ENCODE measurements around the gene PLTP. TPM values are rescaled to one million over a fixed set of nuclear protein-coding genes. Genes with fewer than 3 reads are reported as not detected.
A peak's percentile ranks its signal among the peaks of the same experiment; 100 is the strongest.

PLTP gene
- total and polyA plus RNA-seq, 11 donors, result 19.8 to 367 (median 50.5) TPM

DNA sequence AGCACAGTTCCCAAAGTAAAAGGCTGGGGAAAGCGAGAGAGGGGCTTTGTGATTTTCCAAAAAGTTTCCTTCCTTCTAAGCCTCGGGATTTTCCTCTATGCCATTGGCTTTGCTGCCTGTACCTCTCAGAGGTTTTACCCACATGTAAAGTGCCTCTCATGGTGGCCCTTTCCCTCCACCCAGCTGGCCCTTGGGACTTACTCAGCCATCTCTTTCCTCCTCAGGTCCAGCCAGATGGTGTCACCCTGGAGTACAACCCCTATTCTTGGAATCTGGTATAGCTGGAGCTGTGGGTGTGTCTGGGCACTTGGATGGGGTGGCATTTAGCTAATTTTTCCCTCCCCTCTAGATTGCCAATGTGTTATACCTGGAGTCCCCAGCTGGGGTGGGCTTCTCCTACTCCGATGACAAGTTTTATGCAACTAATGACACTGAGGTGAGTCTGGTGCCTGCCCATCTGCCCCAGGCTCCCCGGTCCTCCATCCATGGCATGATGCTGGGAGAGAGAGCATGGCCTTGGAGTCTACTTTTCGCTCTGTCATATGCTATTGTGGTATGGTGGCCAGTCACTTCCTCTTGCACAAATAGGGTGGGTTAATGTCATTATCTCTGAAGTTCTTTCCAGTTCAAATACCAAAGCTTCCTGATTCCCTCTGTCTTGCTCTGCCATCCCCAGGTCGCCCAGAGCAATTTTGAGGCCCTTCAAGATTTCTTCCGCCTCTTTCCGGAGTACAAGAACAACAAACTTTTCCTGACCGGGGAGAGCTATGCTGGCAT lies 19.7 kb downstream of the PLTP start:
- peaks cover 0 to 63% (median 54%) of the 10 kb centered on the region in 9 donors for H3K36me3 ChIP-seq
- peaks cover 3 to 37% (median 23%) of the 10 kb centered on the region in 12 donors for H3K4me1 ChIP-seq
- no peak for TF ChIP-seq POLR2A (IDR thresholded peaks at IDR 0.05)
- TF ChIP-seq, protein P1, sequence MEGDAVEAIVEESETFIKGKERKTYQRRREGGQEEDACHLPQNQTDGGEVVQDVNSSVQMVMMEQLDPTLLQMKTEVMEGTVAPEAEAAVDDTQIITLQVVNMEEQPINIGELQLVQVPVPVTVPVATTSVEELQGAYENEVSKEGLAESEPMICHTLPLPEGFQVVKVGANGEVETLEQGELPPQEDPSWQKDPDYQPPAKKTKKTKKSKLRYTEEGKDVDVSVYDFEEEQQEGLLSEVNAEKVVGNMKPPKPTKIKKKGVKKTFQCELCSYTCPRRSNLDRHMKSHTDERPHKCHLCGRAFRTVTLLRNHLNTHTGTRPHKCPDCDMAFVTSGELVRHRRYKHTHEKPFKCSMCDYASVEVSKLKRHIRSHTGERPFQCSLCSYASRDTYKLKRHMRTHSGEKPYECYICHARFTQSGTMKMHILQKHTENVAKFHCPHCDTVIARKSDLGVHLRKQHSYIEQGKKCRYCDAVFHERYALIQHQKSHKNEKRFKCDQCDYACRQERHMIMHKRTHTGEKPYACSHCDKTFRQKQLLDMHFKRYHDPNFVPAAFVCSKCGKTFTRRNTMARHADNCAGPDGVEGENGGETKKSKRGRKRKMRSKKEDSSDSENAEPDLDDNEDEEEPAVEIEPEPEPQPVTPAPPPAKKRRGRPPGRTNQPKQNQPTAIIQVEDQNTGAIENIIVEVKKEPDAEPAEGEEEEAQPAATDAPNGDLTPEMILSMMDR (IDR thresholded peaks at IDR 0.05), result no peak
- WGBS, 4 donors, result 77 to 88% (median 84%) methylated on average over 9 of the region's 9 CpGs
- DNase-seq (no peak), ATAC-seq (peak in 1 of 4 donors; percentile 2)
- no peaks in the 10 kb centered on the region for H3K9me3 ChIP-seq
- H3K27me3 ChIP-seq, result no peaks in the 10 kb centered on the region
- peak overlapping the region; percentile 53 to 98 (median 80) for H3K4me3 ChIP-seq
- H3K27ac ChIP-seq, result peak overlapping the region in 6 of 12 donors; percentile 83 to 95 (median 90)
- intact Hi-C loops (cut with DNase I), result loop anchor here in 5 of 10 donors (5.0 to 10.0 kb wide), 5 partner anchors 40 to 80 kb away; partner anchors contain the start of genes PCIF1 (in 1 of the 5) and ZNF335 (in 1 of the 5)

DNA sequence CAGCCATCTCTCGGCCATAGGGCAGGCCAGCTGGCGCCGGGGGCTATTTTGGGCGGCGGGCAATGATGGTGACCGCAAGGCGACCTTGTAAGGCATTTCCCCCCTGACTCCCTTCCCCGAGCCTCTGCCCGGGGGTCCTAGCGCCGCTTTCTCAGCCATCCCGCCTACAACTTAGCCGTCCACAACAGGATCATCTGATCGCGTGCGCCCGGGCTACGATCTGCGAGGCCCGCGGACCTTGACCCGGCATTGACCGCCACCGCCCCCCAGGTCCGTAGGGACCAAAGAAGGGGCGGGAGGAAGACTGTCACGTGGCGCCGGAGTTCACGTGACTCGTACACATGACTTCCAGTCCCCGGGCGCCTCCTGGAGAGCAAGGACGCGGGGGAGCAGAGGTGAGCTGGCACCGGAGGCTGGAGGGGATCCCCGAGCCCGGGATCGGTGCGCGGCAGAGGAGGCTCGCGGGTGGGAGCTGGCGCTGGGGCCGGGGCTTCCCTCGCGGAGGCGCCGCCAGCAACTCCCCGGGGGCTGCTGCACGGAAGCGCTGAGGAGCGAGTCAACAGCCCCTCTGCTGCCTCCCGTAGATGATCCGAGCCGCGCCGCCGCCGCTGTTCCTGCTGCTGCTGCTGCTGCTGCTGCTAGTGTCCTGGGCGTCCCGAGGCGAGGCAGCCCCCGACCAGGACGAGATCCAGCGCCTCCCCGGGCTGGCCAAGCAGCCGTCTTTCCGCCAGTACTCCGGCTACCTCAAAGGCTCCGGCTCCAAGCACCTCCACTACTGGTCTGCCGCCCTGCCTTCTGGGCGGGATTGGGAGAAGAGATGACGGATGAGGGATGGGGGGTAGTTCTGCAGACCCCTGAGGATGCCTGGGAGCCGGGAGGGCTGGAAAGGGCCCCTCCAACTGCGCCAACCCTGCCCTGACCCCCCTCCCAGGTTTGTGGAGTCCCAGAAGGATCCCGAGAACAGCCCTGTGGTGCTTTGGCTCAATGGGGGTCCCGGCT lies 20.7 kb downstream of the PLTP start, which contains the start of the genes CTSA and NEURL2:
Gene CTSA, plus strand, starts transcription at position 351 of the 999 bp plus-strand sequence. Its CDS starts 234 bp downstream, at position 585.
Gene NEURL2, minus strand, starts transcription at position 224 of the 999 bp plus-strand sequence. Its CDS starts 217 bp downstream, at position 7.
- H3K27me3 ChIP-seq, result no peaks in the 10 kb centered on the region
- peak; percentile 77 to 91 (median 86) for ATAC-seq
- intact Hi-C loops (cut with DNase I), result loop anchor here in 9 of 10 donors (1.0 to 10.0 kb wide), 11 partner anchors 41 to 81 kb away; partner anchors contain the start of genes PCIF1 (in 5 of the 9) and ZNF335 (in 1 of the 9)
- H3K27ac ChIP-seq, result peak within 1 kb of the TSS; percentile 74 to 97 (median 90)
- 1 to 3% (median 1%) methylated on average over 23 to 78 of the region's 78 CpGs for WGBS, 4 donors
- peak; percentile 93 to 97 (median 95) for DNase-seq
- H3K9me3 ChIP-seq, result no peaks in the 10 kb centered on the region
- TF ChIP-seq POLR2A (IDR thresholded peaks at IDR 0.05), result peak in 1 of 2 donors; percentile 68
- TF ChIP-seq, protein P1 (IDR thresholded peaks at IDR 0.05), result peak in 2 of 12 donors; percentile 3 to 7
- H3K4me1 ChIP-seq, result peaks cover 3 to 37% (median 23%) of the 10 kb centered on the region in 12 donors
- peak within 1 kb of the TSS; percentile 53 to 98 (median 80) for H3K4me3 ChIP-seq
- peaks cover 0 to 62% (median 54%) of the 10 kb centered on the region in 9 donors for H3K36me3 ChIP-seq

DNA sequence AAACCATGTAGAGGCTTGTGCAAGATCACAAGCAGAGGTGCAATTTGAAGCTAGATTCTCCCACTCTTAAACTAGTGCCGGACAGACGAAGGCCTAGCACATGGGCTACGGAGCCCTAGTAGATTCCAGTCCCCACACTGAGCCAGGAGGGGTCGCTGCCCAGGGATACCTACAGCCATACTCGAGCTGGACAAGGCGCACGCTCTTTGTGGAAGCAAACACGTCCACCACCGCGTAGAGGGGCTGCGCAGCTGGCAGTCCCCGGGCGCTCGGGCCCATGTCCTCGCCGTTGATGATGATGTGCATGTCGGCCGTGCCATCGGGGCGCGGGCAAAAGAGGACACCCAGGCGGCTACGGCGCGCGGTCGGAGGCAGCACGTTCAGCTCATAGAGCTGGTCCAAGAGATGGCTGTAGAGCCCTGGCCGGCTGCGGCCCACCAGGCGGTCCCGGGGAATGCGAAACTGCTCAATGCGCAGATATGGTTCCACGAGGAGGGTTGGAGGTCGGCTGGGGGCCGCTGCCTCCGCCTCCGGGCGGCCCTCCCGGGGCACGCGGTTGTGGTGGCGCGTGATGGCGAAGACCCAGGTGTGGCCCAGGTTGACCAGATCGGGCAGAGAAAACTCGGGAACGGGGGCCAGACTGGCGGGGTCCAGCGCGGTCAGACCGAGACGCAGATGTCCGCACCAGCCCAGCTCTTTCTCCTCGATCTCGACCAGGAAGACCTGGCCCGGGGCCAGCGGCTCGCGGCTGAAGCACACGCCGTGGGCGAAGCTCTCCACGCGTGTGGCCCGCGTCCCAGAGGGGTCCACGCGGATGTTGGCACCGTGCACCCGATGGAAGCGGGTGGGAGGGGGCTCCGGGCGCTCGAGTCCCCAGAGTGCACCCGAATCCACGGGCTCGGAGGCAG lies 21.6 kb downstream of the PLTP start:
- Histone ChIP-seq H3K36me3 (peaks cover 0 to 62% (median 49%) of the 10 kb centered on the region in 9 donors), H3K27me3 (no peaks in the 10 kb centered on the region), H3K27ac (peak overlapping the region; percentile 74 to 97 (median 90)), H3K9me3 (no peaks in the 10 kb centered on the region), H3K4me1 (peaks cover 3 to 37% (median 23%) of the 10 kb centered on the region in 12 donors), H3K4me3 (peak overlapping the region; percentile 53 to 98 (median 80))
- intact Hi-C loops (cut with DNase I), result loop anchor here in 9 of 10 donors (1.0 to 10.0 kb wide), 10 partner anchors 42 to 82 kb away; partner anchors contain the start of genes PCIF1 (in 5 of the 9) and ZNF335 (in 1 of the 9)
- ATAC-seq (peak; percentile 62 to 83 (median 77)), DNase-seq (peak; percentile 85 to 92 (median 87))
- no peak for TF ChIP-seq POLR2A (IDR thresholded peaks at IDR 0.05)
- TF ChIP-seq, protein P1 (IDR thresholded peaks at IDR 0.05), result peak; percentile 51 to 86 (median 68)
- WGBS, 4 donors, result 0 to 1% (median 1%) methylated on average over 27 to 79 of the region's 79 CpGs

Measured in heart left ventricle (tissue), 16 donors.